CD14-positive monocyte (primary cell): ENCODE results near the gene PHACTR2. TPM values are rescaled to one million over a fixed set of nuclear protein-coding genes. Genes with fewer than 3 reads are reported as not detected.

Experiments
- DNase-seq, 3 donors: peaks; one replicate each; pipeline ENCODE4 v3.0.0-alpha.2; 2011 to 2022
- H2AFZ ChIP-seq: 2 replicates; pipeline ENCODE4 v1.6.0; 2012; ENCODE audit warnings: mild to moderate bottlenecking, low read depth, low read length, inconsistent platforms; ENCODE audit not compliant: insufficient read depth, poor library complexity, severe bottlenecking
- H3K27ac ChIP-seq, 2 donors: 1 replicate in 1 of 2; 2 replicates in 1 of 2; pipeline ENCODE4 v1.5.1; 2012 to 2013; ENCODE audit warnings: low read length in 2 of 2, control low read depth in 1 of 2, inconsistent platforms in 1 of 2, low read depth in 1 of 2, mild to moderate bottlenecking in 1 of 2
- H3K27me3 ChIP-seq, 2 donors: one replicate each; pipeline versions ENCODE4 v1.6.0 to v1.6.1; 2011 to 2013; ENCODE audit warnings: low read length in 2 of 2; ENCODE audit not compliant: control insufficient read depth in 2 of 2, insufficient read depth in 2 of 2
- H3K36me3 ChIP-seq, 2 donors: replicated peaks in 1 of 2; 1 replicate in 1 of 2; 2 replicates in 1 of 2; pipeline versions ENCODE4 v1.5.1 to v1.6.1; 2012 to 2013; ENCODE audit warnings: low read length in 2 of 2, control low read depth in 1 of 2, inconsistent platforms in 1 of 2, mild to moderate bottlenecking in 1 of 2; ENCODE audit not compliant: insufficient read depth in 2 of 2, control insufficient read depth in 1 of 2
- H3K4me1 ChIP-seq, 2 donors: 1 replicate in 1 of 2; 2 replicates in 1 of 2; pipeline versions ENCODE4 v1.5.1 to v1.6.1; 2012 to 2013; ENCODE audit warnings: low read length in 2 of 2, control low read depth in 1 of 2, inconsistent platforms in 1 of 2, mild to moderate bottlenecking in 1 of 2, moderate library complexity in 1 of 2; ENCODE audit not compliant: insufficient read depth in 2 of 2, control insufficient read depth in 1 of 2
- H3K4me2 ChIP-seq: replicated peaks from 2 replicates; pipeline ENCODE3; 2012; ENCODE audit warnings: low read length, moderate library complexity, mild to moderate bottlenecking; ENCODE audit not compliant: poor library complexity, severe bottlenecking; ENCODE audit errors: extremely low read depth
- H3K4me3 ChIP-seq, 3 experiments: fragments of 200-600 bp in 1 of 3; sonication (generic) in 1 of 3; replicated peaks in 1 of 3; 1 replicate in 2 of 3; 2 replicates in 1 of 3; pipeline ENCODE4 v1.5.1; 2011 to 2013; ENCODE audit warnings: low read length in 3 of 3, mild to moderate bottlenecking in 3 of 3, control low read depth in 2 of 3, low read depth in 2 of 3, inconsistent platforms in 1 of 3, moderate library complexity in 1 of 3
- H3K79me2 ChIP-seq: 2 replicates; pipeline ENCODE4 v1.6.0; 2012; ENCODE audit warnings: mild to moderate bottlenecking, control low read depth, inconsistent platforms, low read length, moderate library complexity; ENCODE audit not compliant: insufficient read depth
- H3K9ac ChIP-seq: 2 replicates; pipeline ENCODE4 v1.6.0; 2017; ENCODE audit warnings: low read length, mild to moderate bottlenecking; ENCODE audit not compliant: insufficient read depth, poor library complexity, severe bottlenecking
- H3K9me3 ChIP-seq, 2 donors: replicated peaks in 1 of 2; 1 replicate in 1 of 2; 2 replicates in 1 of 2; pipeline versions ENCODE4 v1.5.1 to v1.6.1; 2012 to 2013; ENCODE audit warnings: low read length in 2 of 2, control low read depth in 1 of 2; ENCODE audit not compliant: control insufficient read depth in 1 of 2, insufficient read depth in 1 of 2
- H4K20me1 ChIP-seq: 2 replicates; pipeline ENCODE4 v1.6.0; 2012; ENCODE audit warnings: mild to moderate bottlenecking, low read length, control low read depth, moderate library complexity; ENCODE audit not compliant: insufficient read depth
- H3K27ac Mint-ChIP-seq, 7 donors: one replicate each; pipeline ENCODE4 v1.8.0; 2020; ENCODE audit warnings: mild to moderate bottlenecking in 7 of 7, mixed read lengths in 7 of 7, moderate library complexity in 6 of 7, inconsistent platforms in 2 of 7
- H3K27me3 Mint-ChIP-seq, 3 donors: one replicate each; pipeline ENCODE4 v1.8.0; 2021 to 2022; ENCODE audit warnings: low read depth in 3 of 3, mild to moderate bottlenecking in 3 of 3, mixed read lengths in 3 of 3, moderate library complexity in 3 of 3, inconsistent platforms in 1 of 3
- H3K36me3 Mint-ChIP-seq, 2 donors: one replicate each; pipeline ENCODE4 v1.8.0; 2020; ENCODE audit warnings: mixed read lengths in 2 of 2, inconsistent platforms in 1 of 2, mild to moderate bottlenecking in 1 of 2
- H3K4me1 Mint-ChIP-seq: one replicate; pipeline ENCODE4 v1.8.0; 2020; ENCODE audit warnings: mild to moderate bottlenecking, mixed read lengths
- H3K4me3 Mint-ChIP-seq, 2 donors: one replicate each; pipeline ENCODE4 v1.8.0; 2020; ENCODE audit warnings: mild to moderate bottlenecking in 2 of 2, mixed read lengths in 2 of 2, moderate library complexity in 1 of 2
- H3K9me3 Mint-ChIP-seq, 7 donors: one replicate each; pipeline ENCODE4 v1.8.0; 2020 to 2022; ENCODE audit warnings: mixed read lengths in 7 of 7, mild to moderate bottlenecking in 6 of 7, moderate library complexity in 6 of 7, inconsistent platforms in 2 of 7
- WGBS: methylation state at CpG from one replicate; pipeline ENCODE4 v1.1.5; 2013; ENCODE audit warnings: missing lambda C conversion rate; ENCODE audit not compliant: insufficient coverage; 5-methylcytosine and 5-hydroxymethylcytosine counted together
- intact Hi-C, 2 donors: fragments of 100-400 bp; cut with micrococcal nuclease; formaldehyde crosslinking; loops; one replicate each; pipeline versions ENCODE4 v1.15.0 to v1.15.1; 2023
- polyA plus RNA-seq, 3 donors: library from polyadenylated mRNA; depleted of rRNA in 1 of 3; unstranded in 2 of 3; stranded (reverse) in 1 of 3; fragments of 300-500 nt in 2 of 3; fragments of >200 nt in 1 of 3; fragmentation: Illumina TruSeq in 2 of 3; gene quantifications; 1 replicate in 2 of 3; 2 replicates in 1 of 3; pipeline ENCODE4 v1.2.3, GENCODE V29; 2012 to 2021
- TF ChIP-seq, protein P1 (sequence below): fragments of 200-600 bp; IDR thresholded peaks from one replicate; pipeline ENCODE4 v1.8.0; 2022; ENCODE audit warnings: antibody characterized with exemption, mild to moderate bottlenecking

Gene PHACTR2
- polyA plus RNA-seq, 3 donors: 9.6 to 11.6 (median 11.2) TPM

- Mint-ChIP-seq H3K27ac (peak overlapping the region in 1 of 7 donors; percentile 4), H3K9me3 (no peaks in the 10 kb centered on the region), H3K36me3 (peaks cover 32 to 43% of the 10 kb centered on the region in 2 donors), H3K4me1 (no peaks in the 10 kb centered on the region), H3K27me3 (no peaks in the 10 kb centered on the region), H3K4me3 (no peak overlapping the region)
- Histone ChIP-seq H3K4me3 (no peak overlapping the region), H3K36me3 (peaks cover 10 to 59% of the 10 kb centered on the region in 2 donors), H2AFZ (no peak overlapping the region), H3K4me2 (no peak overlapping the region), H3K27ac (no peak overlapping the region), H3K27me3 (no peaks in the 10 kb centered on the region), H3K4me1 (no peaks in the 10 kb centered on the region), H4K20me1 (no peaks in the 10 kb centered on the region), H3K9ac (no peak overlapping the region), H3K9me3 (no peaks in the 10 kb centered on the region), H3K79me2 (no peaks in the 10 kb centered on the region)
- TF ChIP-seq, protein P1, sequence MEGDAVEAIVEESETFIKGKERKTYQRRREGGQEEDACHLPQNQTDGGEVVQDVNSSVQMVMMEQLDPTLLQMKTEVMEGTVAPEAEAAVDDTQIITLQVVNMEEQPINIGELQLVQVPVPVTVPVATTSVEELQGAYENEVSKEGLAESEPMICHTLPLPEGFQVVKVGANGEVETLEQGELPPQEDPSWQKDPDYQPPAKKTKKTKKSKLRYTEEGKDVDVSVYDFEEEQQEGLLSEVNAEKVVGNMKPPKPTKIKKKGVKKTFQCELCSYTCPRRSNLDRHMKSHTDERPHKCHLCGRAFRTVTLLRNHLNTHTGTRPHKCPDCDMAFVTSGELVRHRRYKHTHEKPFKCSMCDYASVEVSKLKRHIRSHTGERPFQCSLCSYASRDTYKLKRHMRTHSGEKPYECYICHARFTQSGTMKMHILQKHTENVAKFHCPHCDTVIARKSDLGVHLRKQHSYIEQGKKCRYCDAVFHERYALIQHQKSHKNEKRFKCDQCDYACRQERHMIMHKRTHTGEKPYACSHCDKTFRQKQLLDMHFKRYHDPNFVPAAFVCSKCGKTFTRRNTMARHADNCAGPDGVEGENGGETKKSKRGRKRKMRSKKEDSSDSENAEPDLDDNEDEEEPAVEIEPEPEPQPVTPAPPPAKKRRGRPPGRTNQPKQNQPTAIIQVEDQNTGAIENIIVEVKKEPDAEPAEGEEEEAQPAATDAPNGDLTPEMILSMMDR: no peak
- DNase-seq: no peak
- intact Hi-C loops: no loop called here
- WGBS: 98% methylated on average over 3 of the region's 3 CpGs
These were observed 144.8 kb downstream of the PHACTR2 start for GRCh38 chr6:143822584-143823024.

DNA sequence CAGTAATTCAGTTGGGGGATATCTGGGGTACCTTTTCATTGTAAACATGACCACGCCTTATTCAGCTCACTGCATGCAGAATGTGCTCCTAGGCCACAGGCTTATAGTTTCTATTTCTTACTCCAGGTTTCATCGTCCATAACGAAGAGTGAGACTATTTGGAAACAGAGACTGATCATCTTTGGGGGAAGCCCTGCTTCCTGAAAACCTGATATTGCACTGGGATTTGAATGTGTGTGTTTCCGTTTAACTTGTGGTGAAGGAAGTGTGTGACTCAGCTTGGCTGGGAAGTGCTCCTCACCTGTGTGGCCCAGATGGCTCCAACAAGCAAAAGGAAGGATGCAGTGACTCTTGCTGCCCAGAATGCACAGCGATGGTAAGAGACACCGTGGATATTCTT, 145.8 kb downstream of the PHACTR2 start:
- H3K36me3 Mint-ChIP-seq: peaks cover 32 to 37% of the 10 kb centered on the region in 2 donors
- no peak overlapping the region for H2AFZ ChIP-seq
- H3K79me2 ChIP-seq: no peaks in the 10 kb centered on the region
- intact Hi-C loops: no loop called here
- no peaks in the 10 kb centered on the region for H3K9me3 ChIP-seq
- no peaks in the 10 kb centered on the region for H3K27me3 Mint-ChIP-seq
- H3K4me1 Mint-ChIP-seq: no peaks in the 10 kb centered on the region
- H3K4me3 ChIP-seq: no peak overlapping the region
- no peaks in the 10 kb centered on the region for H4K20me1 ChIP-seq
- H3K4me1 ChIP-seq: no peaks in the 10 kb centered on the region
- H3K9ac ChIP-seq: no peak overlapping the region
- H3K4me2 ChIP-seq: no peak overlapping the region
- H3K4me3 Mint-ChIP-seq: no peak overlapping the region
- DNase-seq: no peak
- no peaks in the 10 kb centered on the region for H3K27me3 ChIP-seq
- TF ChIP-seq, protein P1: no peak
- H3K9me3 Mint-ChIP-seq: no peaks in the 10 kb centered on the region
- H3K27ac ChIP-seq: no peak overlapping the region
- no peak overlapping the region for H3K27ac Mint-ChIP-seq
- WGBS: 59% methylated on average over 3 of the region's 6 CpGs
- H3K36me3 ChIP-seq: peaks cover 10 to 55% of the 10 kb centered on the region in 2 donors
